EL (cell line): ENCODE results near the gene CPNE4.
"Not testable (repeated sequence)": the region's sequence is repeated elsewhere in the genome, so short reads cannot be mapped to it uniquely, and the experiment has no call there.

Experiments
- DNase-seq: peaks from one replicate; pipeline ENCODE4 v3.0.0-alpha.2; 2016

CPNE4 gene

DNA sequence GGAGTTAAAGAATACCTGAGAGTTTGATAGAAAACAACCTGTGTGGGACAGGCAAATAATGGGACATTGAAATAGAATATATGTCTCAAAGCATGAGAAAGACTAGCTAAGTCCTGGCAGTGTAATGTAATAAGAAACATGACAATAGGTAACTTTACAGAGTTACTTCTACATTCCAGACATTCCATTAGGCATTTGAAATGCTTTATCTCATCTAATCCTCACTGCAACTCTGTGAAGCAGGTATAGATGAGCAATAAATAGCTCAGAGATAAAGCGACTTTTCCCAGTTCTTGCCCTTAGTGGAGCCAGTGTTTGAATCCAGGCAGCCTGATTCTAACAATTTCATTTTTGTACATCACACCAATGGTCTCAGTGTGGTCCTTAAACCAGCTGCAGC is 76.8 kb downstream of the CPNE4 start:
- no peak for DNase-seq

DNA sequence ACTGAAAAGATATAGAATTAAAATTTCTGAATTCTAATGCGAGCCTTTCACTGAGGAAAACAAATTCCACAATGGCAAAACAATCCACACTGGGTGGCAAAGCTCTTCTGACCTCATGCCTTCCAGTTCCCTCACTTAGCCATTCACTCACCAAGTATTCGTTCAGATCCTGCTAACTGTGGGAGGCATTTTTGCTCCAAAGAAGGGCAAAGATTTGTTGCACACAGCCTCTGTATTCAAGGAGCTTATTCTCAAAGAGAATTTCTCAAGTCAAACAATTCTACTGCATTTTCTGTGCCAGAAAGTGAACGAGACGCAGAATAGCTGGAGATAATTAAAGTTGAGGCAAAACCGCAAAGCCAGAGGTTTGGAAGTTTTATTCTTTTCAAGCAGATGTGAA is 77.3 kb downstream of the CPNE4 start:
- no peak for DNase-seq

DNA sequence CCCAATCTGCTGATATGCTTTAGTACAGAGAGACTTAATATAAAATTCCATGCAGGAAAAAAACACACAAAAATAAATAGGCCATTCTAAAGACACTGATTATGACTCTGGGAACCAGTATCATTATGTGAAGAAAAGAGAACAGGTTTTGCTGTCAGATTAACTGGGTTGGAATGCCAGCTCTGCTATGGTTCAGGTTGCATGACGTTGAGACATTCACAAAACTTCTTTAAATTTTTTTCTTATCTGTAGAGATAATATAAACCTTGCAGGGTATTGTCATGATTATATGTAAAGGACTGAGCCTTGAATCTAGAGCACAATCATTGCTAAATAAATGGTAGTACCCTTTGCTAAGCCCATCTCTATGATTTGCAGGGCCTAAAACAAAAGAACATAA is 86.0 kb downstream of the CPNE4 start:
- DNase-seq, result no peak

DNA sequence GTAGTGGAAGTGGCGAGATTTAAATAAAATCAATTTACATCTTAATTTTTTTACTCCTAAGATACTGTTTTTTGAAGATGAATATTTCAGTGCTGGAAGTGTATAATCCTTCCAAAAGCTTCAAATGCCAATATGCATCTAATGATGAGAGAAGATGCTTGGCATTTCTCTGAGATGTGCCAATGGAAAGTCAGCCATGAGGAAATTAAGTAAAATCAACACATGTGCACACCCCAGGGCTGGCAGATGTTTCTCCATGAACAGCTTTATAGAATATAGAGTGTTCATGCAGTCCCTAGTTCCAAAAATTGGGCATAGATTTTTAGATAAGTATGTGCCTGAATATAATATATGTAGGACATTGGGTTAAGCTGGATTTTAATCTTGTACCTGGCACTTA is 90.1 kb downstream of the CPNE4 start:
- no peak for DNase-seq

DNA sequence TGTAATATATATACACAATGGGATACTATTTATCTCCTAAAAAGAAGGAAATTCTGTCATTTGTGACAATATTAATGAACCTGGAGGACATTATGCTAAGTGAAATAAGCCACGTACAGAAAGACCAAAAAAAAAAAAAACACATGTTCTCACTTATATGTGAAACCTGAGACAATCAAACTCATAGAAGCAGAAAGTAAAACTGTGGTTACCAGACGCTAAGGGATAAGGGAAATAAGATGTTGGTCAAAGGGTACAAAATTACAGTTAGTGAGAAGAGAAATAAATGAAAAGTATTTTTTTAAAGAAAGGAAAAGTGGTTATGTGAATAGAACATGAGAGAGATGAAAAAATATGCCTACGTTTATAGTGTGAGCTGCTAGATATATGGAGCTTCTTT is 101.1 kb downstream of the CPNE4 start:
- DNase-seq, result no peak

DNA sequence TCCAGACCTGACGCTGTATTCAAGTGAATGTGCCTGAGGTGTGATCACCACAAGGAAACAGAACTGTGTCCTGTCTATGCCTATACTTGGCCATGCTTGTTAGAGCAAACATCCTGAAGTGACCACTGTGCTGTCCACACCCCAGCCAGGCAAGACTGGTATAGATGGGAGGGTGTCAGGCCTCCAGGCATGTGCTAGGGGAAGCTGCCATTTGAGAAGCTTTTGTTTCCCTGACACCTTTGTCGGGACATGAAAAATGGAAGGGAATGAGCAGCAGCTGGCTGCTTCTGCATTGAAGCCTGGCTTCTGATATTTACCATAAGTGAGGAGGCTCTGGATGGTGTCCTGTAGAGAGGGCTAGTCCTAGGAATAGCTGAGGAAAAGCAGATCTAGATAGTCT is 106.2 kb downstream of the CPNE4 start:
- no peak for DNase-seq

DNA sequence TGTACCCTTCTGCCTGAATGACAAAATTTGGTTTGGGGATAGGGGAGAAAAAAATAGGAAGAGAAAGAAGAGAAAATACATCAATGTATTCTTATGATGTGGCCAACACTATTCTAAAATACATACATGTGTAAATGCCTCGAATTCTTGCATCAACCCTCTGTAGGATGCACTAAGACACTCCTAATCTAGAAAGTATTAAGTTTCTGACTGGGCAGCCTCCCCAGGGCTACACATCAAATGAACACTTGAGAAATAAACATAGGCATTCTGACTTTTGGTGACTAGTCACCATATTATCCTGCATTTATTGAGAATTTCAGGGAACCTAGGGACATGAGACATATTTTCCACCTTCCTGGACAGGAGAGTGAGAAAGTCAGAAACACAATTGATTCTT is 109.2 kb downstream of the CPNE4 start:
- no peak for DNase-seq

DNA sequence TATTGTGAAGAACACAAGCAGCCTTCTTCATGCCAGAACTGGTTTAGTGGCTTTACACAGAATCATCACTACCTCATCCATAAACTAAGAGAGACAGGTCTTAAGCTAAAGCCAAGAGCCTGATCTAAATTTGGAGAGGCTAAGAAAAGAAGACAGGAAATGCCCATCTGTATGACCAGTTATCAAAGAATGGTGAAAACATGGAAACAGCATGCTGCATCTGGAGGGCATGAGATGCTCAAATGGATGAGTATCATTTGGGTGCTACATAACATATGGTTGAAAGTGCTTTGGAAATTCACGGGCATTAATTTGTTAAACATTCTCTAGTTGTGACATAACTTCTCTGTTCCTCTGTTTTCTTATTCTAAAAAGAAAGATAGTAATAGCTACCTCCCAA is 112.5 kb downstream of the CPNE4 start:
- peak; percentile 2 for DNase-seq

DNA sequence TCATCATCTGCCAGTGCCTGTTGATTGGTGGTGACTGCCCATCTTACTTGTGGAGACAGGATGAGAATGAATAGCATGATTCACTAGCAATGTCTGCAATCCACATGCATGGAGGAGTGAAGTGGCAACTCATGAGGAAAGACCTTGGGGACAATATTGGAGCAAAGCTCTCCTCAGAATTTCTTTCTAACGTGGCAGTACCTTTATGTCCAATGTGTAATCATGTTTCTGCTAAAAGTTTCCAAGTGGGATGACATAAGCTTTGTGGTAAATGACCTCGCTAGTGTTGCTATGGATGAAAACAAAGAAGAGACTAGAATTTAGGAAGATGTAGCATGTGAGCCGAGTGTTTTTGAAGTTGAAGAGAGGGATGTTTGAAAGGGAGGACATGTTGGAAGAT is 117.8 kb downstream of the CPNE4 start:
- DNase-seq, result no peak

DNA sequence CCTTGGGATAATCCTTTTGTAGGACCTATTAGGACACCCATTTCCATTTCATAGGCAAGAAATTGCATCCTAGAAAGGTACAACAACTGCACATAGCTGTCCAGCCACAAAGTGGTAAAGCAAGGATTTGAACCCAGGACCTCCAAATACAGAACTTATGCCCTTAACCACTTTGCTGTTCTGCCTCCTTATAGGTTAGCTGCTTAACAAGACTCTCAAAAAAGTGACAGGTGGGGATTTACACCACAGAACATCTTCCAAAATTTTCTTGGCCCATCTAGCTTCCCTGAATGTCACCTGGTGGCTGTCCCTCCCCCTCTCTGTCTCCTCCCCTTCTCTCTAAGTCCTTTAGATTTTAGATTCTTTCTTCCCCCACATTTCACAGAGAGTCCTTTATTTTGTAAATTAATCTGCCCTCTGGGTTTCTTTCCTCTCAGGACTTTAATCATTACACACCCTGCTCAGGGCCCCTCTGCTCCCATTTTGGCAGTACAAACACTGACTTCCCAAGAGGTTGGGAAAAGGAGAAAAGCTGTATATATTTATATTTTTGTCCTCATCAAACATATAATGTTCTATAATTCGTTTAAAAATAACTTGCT is 120.6 kb downstream of the CPNE4 start:
- no peak for DNase-seq

DNA sequence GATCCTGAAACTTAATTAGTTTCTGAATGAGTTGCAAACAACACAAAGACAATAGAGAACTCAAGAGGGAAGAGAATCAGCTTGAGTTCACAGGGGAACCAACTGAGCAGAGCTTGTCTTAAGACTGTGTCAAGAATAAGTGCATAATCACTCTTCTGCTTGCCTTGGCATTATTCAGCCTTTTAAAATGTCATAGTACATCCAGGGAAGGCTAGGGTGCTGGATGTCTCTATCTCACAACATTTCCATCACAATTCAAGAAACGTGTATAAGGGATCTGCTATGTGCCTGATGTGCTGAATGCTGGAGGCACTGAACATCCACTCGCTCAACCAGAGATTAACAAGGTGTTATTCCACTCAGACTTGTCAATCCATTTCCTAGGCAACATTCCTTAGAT is 122.6 kb downstream of the CPNE4 start:
- no peak for DNase-seq

DNA sequence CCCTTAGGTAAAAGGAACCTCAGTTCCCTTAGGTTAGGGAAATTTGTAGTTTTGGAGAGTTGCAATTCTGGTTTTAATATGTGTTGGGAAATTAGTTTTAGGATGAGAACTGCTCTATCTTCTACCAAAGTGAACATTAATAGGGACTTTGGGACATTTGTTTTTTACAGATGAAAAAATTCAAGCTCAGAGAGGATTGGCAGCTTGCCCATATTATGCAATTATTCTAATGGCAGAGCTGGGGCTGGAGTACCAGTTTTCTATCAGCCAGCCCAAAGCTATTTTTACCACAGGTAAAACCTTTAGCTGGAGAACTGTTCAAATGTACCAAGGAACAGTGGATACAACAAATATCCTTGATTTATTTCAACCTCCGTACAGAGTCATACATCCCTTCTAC is 127.0 kb downstream of the CPNE4 start:
- no peak for DNase-seq

DNA sequence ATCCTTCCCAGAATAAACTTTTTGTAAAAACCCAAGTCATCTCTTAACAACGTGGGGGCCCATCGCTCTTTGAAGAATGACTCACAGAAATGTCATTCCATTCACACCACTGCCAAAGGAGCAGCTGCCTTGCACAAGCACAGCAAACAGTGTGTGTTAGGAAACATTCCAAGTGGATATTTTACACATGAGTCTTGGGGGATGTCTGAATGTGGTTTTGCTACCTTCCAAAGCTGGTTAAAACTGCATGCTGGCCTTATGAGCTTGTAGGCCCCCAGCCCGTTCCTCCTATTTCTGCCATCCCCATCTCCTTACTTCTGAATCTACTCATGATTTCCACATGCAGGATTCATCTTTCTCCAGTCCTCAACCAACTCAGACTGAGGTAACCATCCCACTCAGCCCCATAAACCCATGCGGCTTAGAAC is 130.8 kb downstream of the CPNE4 start:
- peak; percentile 89 for DNase-seq

DNA sequence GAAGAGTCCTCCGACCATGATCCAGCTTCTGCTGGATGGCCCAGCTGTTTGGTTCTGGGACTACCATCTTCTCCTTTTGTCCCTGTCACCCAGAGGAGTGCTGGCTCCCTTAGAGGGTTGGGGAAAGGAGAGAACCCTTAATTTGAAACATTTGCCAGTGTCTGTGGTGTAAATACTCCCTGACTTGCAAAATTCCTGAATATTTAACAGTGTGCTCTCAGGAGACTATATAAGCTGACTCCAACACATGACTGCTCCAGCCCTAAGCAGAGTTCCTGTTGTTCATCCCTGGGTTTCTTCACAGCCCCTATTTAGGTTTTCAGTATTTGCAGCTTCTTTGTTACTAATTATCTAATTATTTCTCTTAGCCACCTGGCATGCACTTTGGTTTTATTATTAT is 133.1 kb downstream of the CPNE4 start:
- no peak for DNase-seq

DNA sequence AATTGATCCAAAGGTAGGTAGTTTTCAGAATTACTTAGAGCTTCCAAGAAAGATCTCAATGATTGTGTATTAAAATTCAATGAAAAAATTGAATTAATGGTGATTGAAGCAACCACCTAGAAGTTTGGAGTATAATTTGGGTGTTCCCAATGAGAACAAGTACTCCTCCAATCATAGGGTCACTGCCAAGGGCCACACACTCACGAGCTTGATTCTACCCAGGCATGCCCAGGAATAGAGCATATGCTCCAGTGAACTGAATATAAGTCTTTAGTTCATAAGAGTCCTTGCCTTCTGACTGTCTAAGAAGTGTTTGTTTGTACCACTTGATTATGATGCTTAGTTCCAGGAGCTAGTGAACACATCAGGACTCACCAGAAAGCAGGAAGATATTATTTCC is 133.9 kb downstream of the CPNE4 start:
- DNase-seq, result no peak

DNA sequence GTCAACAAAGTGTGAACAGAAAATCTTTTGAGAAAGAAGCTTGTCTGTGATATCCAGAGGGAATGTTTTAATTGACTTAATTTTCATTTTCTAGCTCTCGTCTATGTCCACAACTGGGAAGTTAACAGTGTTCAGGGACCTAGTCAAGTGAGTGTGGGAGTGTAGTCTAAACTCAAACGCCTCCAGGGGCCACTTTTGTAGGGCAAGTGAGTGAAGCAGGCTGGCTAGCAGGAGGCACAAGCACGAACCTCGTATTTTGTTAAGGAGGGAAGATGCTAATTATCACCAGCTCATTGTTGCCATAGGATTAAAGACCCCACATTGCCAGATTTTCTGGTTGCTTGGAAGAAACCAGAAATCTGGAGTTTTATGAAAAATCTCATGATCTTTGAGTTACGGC is 135.8 kb downstream of the CPNE4 start:
- DNase-seq, result no peak

DNA sequence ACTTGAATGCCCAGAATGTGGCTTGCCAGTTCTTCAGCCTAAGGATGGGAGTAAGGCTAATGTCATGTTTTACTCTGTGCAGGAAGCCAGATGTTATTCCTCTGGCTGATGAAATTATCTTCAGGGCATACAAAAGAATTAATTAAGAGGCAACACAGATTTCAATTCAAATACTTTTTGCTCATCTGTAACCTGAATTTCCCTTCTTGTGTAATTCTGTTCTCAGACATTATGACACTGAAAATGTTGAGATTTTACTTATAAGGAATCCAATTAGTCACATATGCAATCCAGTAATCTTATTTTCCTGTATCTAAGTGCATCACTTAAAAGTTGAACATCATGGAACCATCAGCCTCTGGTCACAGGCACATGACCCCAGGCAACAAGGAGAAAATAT is 136.5 kb downstream of the CPNE4 start:
- no peak for DNase-seq

DNA sequence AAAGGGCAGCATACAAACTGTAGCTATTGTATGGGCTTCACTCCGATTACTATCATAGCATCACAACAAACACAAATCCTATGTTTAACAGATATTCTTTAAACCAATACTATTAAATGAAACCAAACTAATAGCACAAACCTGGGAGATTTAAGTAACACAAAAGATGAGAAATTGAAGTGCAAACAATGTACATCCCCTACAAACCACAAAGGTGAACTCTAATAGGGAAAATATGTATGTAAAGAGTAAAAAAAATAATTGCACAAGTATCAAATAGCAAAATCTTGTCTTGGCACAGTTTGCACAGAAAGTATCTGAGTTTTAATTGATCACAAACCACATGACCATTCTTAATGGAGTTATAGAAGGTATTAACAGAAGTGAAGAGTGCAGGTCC is 138.5 kb downstream of the CPNE4 start:
- no peak for DNase-seq

DNA sequence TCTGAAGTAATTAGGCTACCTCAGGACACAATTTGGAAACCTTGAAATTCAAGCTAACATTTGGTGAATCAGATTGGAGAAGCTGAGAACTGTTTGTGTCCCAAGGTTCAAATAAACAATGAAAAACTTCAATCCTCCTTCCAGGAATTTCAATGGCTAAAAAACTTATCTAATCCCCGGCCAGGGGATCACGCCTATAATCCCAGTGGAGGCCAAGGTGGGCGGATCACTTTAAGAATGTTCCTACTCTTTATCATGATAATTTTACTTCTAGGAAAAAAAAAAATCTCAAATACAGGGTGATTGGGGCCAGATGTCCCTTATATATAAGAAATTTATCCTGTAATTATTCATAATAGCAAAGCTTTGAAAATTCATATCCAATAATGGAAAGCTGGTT is 139.0 kb downstream of the CPNE4 start:
- no peak for DNase-seq

DNA sequence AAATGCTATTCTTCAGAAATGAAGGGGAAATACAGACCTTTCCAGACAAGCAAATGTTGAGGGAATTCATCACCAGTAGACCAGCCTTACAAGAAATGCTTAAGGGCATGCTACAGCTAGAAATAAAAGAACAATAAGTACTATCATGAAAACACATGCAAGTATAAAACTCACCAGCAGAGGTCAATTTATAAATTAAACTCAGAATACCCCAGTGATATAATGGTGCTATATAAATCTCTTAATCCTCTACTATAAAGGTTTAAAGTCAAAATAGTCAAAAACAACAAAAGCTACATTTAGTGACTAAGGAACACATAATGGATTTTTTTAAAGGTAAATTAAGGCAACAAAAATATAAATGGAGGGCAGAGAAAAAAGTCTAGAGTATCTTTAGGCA is 142.5 kb downstream of the CPNE4 start:
- DNase-seq, result no peak

DNA sequence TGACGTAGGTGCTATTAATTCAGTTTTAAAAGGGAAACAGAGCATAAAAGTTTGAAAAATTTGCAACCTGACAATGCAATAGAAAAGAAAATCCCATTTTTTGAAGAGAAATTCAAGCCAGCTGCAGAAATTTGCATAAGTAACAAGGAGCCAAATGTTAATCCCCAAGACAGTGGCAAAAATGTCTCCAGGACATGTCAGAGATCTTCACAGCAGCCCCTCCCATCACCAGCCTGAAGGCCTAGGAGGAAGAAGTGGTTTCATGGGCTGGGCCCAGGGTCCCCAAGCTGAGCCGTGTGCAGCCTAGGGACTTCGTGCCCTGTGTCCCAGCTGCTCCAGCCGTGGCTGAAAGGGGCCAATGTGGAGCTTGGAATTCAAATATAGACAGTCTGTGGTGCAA is 148.9 kb downstream of the CPNE4 start:
- DNase-seq, result not testable (repeated sequence)

DNA sequence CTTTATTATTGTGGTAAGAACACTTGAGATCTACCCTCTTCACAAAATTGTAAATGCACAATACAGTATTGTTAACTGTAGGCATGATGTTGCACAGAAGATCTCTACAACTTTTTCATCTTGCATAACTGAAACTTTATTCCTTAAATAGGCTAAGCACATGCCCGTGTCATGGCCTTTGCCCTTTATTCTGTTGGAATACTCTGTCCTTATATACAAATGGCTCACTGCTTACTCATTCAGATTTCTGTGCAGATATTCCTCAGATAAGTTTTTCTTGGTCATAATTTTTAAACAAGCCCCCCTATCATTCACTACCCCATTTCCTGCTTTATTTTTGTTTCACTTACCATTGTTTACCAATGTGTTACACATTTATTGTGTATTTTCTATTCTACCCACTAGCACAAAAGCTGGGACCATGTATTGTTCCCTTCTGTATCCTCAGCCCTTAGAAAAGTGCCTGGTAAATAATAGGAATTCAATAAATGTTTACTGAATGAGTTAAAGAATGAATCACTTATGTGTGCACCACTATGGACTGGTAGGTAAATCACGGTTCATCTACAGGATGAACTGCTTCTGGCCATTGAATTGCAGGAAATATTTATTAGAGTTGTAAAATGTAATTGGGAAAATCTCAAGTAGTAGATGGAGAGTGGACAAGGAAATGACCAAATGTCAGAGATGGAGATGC is 151.0 kb downstream of the CPNE4 start:
- peak; percentile 15 for DNase-seq

DNA sequence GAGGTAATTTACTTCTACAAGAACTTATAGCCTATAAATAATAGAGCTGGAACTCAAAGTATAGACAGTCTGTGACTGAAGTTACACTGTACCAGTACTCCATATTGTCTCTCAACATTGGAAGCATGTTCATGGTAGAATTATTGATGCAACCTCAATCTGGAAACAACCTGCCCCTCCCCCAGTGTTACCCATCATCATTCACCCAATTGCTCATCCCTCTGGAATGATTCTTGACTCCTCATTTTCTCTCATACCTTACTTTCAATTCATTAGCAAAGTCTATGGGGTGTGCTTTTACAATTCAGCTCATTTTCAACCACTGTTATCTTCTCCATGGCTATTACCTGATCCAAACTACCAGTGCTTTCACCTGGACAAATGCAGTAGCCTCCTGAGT is 151.7 kb downstream of the CPNE4 start:
- peak; percentile 6 for DNase-seq

DNA sequence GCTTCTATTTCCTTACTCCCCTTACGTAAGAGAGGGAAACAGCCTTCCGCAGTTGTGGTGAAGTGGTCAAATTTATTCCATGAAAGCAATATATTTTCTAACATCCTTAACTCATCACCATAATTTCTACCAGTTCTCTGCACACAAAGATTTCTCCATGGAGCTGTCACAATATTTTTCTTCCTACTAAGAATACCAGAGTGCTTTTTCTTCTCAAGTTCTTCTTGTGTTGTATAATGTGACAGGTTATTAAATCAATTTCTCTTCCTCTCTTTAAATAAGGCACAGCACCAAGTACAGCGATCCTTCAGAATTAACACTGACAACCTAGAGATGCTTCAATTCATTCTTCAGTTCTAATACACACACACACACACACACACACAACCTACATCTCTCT is 153.0 kb downstream of the CPNE4 start:
- no peak for DNase-seq

DNA sequence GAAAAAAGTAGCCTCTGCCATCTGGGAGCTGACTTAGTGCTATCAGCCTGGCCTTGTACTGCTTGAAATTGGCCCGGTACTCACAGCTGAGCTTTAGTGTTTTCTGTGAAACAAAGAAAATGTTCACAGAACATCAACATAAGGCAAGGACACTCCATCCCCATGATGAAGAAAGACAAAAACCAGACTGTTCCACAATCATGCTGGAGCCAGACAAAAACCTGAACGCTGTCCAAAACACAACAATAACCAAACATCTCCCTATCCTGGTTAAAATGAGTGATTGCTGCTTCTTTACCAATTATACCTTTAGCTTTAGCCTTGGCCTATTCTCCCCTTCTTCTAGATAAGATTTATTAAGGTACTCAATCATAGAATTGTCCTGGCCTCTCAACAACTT is 153.9 kb downstream of the CPNE4 start:
- DNase-seq, result no peak
